ENCODE measurements around the gene C1orf174.

Gene C1orf174

GRCh38 chr1:3900150-3900968 is at the start of gene C1orf174:
Gene C1orf174 (minus strand): TSS chr1:3900272. CDS start chr1:3900186, 86 bp downstream.
- peak; percentile 80 for DNase-seq

GRCh38 chr1:3948344-3948743 is 48.3 kb upstream of the C1orf174 start:
- no peak for DNase-seq

GRCh38 chr1:3945916-3946840 is 46.1 kb upstream of the C1orf174 start:
- DNase-seq: no peak

- no peak for DNase-seq
These were observed 45.1 kb upstream of the C1orf174 start for GRCh38 chr1:3945222-3945621.

- DNase-seq: no peak
These were observed 44.6 kb upstream of the C1orf174 start for GRCh38 chr1:3944578-3945125.

- DNase-seq: no peak
These were observed 43.9 kb upstream of the C1orf174 start for GRCh38 chr1:3943806-3944577.

- no peak for DNase-seq
These were observed 43.0 kb upstream of the C1orf174 start for GRCh38 chr1:3943123-3943431.

GRCh38 chr1:3942416-3943122 is 42.5 kb upstream of the C1orf174 start:
- DNase-seq: no peak

- DNase-seq: no peak
These were observed 40.8 kb upstream of the C1orf174 start for GRCh38 chr1:3940754-3941345.

- no peak for DNase-seq
These were observed 40.1 kb upstream of the C1orf174 start for GRCh38 chr1:3940081-3940753.

- no peak for DNase-seq
These were observed 39.4 kb upstream of the C1orf174 start for GRCh38 chr1:3939242-3940080.

GRCh38 chr1:3932156-3932919 is 32.3 kb upstream of the C1orf174 start:
- DNase-seq: no peak

GRCh38 chr1:3931007-3931912 is 31.2 kb upstream of the C1orf174 start:
- no peak for DNase-seq

- DNase-seq: no peak
These were observed 30.4 kb upstream of the C1orf174 start for GRCh38 chr1:3930301-3931006.

GRCh38 chr1:3929126-3929525 is 29.1 kb upstream of the C1orf174 start:
- DNase-seq: no peak

- DNase-seq: no peak
These were observed 28.5 kb upstream of the C1orf174 start for GRCh38 chr1:3928586-3928985.

- DNase-seq: no peak
These were observed 26.9 kb upstream of the C1orf174 start for GRCh38 chr1:3926956-3927355.

GRCh38 chr1:3925762-3926161 is 25.7 kb upstream of the C1orf174 start:
- DNase-seq: no peak

Data from stimulated activated CD4-positive, alpha-beta T cell treated with anti-CD3 and anti-CD28 coated beads, Interleukin-2, amount 100 ng/mL, for 48 hours (primary cell).